ENCODE measurements around the gene GPR141.

The GPR141 gene

GRCh38 chr7:37645282-37646050, 38.1 kb upstream of the GPR141 start:
- TF ChIP-seq, protein P1, sequence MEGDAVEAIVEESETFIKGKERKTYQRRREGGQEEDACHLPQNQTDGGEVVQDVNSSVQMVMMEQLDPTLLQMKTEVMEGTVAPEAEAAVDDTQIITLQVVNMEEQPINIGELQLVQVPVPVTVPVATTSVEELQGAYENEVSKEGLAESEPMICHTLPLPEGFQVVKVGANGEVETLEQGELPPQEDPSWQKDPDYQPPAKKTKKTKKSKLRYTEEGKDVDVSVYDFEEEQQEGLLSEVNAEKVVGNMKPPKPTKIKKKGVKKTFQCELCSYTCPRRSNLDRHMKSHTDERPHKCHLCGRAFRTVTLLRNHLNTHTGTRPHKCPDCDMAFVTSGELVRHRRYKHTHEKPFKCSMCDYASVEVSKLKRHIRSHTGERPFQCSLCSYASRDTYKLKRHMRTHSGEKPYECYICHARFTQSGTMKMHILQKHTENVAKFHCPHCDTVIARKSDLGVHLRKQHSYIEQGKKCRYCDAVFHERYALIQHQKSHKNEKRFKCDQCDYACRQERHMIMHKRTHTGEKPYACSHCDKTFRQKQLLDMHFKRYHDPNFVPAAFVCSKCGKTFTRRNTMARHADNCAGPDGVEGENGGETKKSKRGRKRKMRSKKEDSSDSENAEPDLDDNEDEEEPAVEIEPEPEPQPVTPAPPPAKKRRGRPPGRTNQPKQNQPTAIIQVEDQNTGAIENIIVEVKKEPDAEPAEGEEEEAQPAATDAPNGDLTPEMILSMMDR (IDR thresholded peaks at IDR 0.05; ENCODE audit: poor library complexity, severe bottlenecking) = no peak
- DNase-seq (ENCODE audit: low spot score) = no peak
- no peak overlapping the region for H3K4me3 ChIP-seq (ENCODE audit: severe bottlenecking)
- no peaks in the 10 kb centered on the region for H3K4me1 ChIP-seq (ENCODE audit: insufficient read depth, poor library complexity, severe bottlenecking)
- no peaks in the 10 kb centered on the region for H3K36me3 ChIP-seq (ENCODE audit: low read depth)
- no peak for ATAC-seq (ENCODE audit: low read depth)
- H3K27me3 ChIP-seq (ENCODE audit: insufficient read depth, poor library complexity, severe bottlenecking) = no peaks in the 10 kb centered on the region
- H3K27ac ChIP-seq (ENCODE audit: poor library complexity, severe bottlenecking) = no peak overlapping the region
- H3K9me3 ChIP-seq (ENCODE audit: severe bottlenecking) = no peaks in the 10 kb centered on the region

DNA sequence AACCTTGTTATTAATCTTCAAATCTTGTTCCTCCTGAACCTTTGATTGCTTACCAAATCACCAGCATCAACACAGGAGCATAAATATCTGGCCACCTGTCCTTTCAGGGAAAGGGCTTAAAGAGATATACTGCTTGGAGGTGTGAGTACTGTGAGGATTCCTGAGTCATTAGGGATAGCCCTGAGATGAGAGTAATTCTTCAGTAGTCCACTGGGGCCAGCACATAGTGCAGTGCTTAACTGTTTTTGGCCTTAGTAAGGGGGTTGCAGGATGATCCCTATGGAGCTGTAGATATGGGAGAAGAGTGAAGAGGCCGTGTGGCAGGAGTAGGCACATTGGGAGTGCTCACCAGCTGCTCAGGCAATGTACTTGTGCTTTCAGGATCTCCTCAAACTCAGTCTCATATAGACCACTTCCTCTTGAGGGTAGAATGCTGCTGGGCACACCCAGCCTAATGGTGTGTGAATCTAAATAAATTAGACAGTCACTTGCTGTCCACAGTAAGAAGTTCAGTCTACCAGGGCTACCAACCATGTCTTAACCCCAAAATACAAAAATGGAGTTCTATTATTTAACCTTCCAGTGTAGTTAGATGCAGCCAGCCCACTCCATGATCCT, 26.5 kb upstream of the GPR141 start:
- TF ChIP-seq, protein P1 (IDR thresholded peaks at IDR 0.05; ENCODE audit: poor library complexity, severe bottlenecking) = no peak
- Histone ChIP-seq H3K27me3 (ENCODE audit: insufficient read depth, poor library complexity, severe bottlenecking) (no peaks in the 10 kb centered on the region), H3K27ac (ENCODE audit: poor library complexity, severe bottlenecking) (no peak overlapping the region), H3K4me3 (ENCODE audit: severe bottlenecking) (no peak overlapping the region), H3K36me3 (ENCODE audit: low read depth) (no peaks in the 10 kb centered on the region), H3K9me3 (ENCODE audit: severe bottlenecking) (no peaks in the 10 kb centered on the region), H3K4me1 (ENCODE audit: insufficient read depth, poor library complexity, severe bottlenecking) (peaks cover 4% of the 10 kb centered on the region)
- no peak for DNase-seq (ENCODE audit: low spot score)
- 0 out of 3 replicates have a peak, but pooled peaks have one; percentile 46 for ATAC-seq (ENCODE audit: low read depth)

GRCh38 chr7:37657816-37658215, 25.8 kb upstream of the GPR141 start:
- no peaks in the 10 kb centered on the region for H3K36me3 ChIP-seq (ENCODE audit: low read depth)
- ATAC-seq (ENCODE audit: low read depth) (no peak), DNase-seq (ENCODE audit: low spot score) (no peak)
- TF ChIP-seq, protein P1 (IDR thresholded peaks at IDR 0.05; ENCODE audit: poor library complexity, severe bottlenecking) = no peak
- no peak overlapping the region for H3K4me3 ChIP-seq (ENCODE audit: severe bottlenecking)
- H3K9me3 ChIP-seq (ENCODE audit: severe bottlenecking) = no peaks in the 10 kb centered on the region
- peaks cover 4% of the 10 kb centered on the region for H3K4me1 ChIP-seq (ENCODE audit: insufficient read depth, poor library complexity, severe bottlenecking)
- H3K27ac ChIP-seq (ENCODE audit: poor library complexity, severe bottlenecking) = no peak overlapping the region
- H3K27me3 ChIP-seq (ENCODE audit: insufficient read depth, poor library complexity, severe bottlenecking) = no peaks in the 10 kb centered on the region

DNA sequence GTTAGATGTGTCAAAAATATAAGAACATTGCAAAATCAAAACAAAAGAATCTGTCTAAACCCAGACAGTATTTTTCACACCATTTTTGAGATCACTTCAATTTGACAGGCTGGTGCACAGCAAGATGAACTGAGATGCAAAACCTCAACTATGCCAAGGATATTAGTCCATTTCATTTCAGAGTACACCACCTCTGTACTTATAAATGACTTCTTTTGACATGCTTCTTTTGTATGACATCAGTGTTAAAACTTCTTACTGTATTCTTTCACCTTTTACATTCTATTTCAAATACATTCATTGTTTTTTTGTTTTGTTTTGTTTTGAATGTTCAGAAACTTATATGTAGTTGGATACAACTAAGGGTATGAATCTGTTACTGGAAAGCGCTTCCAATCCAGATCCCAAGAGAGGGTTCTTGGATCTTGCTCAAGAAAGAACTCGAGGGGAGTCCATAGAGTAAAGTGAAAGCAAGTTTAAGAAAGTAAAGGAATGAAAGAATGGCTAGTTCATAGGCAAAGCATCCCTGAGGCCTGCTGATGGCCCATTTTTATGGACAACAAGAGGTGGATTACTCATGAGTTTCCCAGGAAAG, 23.5 kb upstream of the GPR141 start:
- TF ChIP-seq, protein P1 (IDR thresholded peaks at IDR 0.05; ENCODE audit: poor library complexity, severe bottlenecking) = no peak
- Histone ChIP-seq H3K4me3 (ENCODE audit: severe bottlenecking) (no peak overlapping the region), H3K4me1 (ENCODE audit: insufficient read depth, poor library complexity, severe bottlenecking) (peaks cover 8% of the 10 kb centered on the region), H3K27ac (ENCODE audit: poor library complexity, severe bottlenecking) (no peak overlapping the region), H3K27me3 (ENCODE audit: insufficient read depth, poor library complexity, severe bottlenecking) (no peaks in the 10 kb centered on the region), H3K9me3 (ENCODE audit: severe bottlenecking) (no peaks in the 10 kb centered on the region), H3K36me3 (ENCODE audit: low read depth) (no peaks in the 10 kb centered on the region)
- ATAC-seq (ENCODE audit: low read depth) = no peak
- no peak for DNase-seq (ENCODE audit: low spot score)
